ENCODE data around the gene PTTG1IP.

- TF ChIP-seq CTCF (conservative IDR thresholded peaks at IDR 0.05; ENCODE audit: low read depth, low read length): no peak
- no peak for TF ChIP-seq EZH2 (IDR thresholded peaks at IDR 0.05; ENCODE audit: low read length, unreplicated experiment)
These were observed 17.6 kb upstream of the PTTG1IP start for GRCh38 chr21:44890961-44891541.
